Measurements from ENCODE around the gene LRRN2.

DNA sequence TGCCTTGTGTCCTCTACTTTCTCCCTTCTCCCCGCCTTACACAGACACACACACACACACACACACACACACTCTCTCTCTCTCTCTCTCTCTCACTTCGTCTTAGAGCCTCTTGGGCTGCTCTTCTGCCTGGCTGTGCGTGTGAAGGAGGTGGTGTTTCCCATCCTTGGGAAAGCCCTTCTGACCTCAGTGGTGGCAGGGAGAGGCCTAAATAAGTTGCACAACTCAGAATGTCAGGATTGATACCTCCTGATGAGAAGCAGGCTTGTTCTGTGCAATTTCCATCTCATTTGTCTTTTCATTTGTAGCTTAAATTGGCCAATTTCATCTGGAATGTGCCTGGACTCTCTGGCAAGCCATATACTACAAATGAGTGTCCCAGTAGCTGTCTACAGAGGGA lies 25.0 kb downstream of the LRRN2 start:
- TF ChIP-seq, protein P1, sequence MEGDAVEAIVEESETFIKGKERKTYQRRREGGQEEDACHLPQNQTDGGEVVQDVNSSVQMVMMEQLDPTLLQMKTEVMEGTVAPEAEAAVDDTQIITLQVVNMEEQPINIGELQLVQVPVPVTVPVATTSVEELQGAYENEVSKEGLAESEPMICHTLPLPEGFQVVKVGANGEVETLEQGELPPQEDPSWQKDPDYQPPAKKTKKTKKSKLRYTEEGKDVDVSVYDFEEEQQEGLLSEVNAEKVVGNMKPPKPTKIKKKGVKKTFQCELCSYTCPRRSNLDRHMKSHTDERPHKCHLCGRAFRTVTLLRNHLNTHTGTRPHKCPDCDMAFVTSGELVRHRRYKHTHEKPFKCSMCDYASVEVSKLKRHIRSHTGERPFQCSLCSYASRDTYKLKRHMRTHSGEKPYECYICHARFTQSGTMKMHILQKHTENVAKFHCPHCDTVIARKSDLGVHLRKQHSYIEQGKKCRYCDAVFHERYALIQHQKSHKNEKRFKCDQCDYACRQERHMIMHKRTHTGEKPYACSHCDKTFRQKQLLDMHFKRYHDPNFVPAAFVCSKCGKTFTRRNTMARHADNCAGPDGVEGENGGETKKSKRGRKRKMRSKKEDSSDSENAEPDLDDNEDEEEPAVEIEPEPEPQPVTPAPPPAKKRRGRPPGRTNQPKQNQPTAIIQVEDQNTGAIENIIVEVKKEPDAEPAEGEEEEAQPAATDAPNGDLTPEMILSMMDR (IDR thresholded peaks at IDR 0.05) = no peak
- no peak for TF ChIP-seq POLR2A (IDR thresholded peaks at IDR 0.05)
